ENCODE data around the gene RNF220.
"Not testable (repeated sequence)": the region's sequence is repeated elsewhere in the genome, so short reads cannot be mapped to it uniquely, and the experiment has no call there.

Gene RNF220

GRCh38 chr1:44497422-44498170, 92.5 kb downstream of the RNF220 start:
- peak in 1 of 3 experiments; percentile 22 for DNase-seq

DNA sequence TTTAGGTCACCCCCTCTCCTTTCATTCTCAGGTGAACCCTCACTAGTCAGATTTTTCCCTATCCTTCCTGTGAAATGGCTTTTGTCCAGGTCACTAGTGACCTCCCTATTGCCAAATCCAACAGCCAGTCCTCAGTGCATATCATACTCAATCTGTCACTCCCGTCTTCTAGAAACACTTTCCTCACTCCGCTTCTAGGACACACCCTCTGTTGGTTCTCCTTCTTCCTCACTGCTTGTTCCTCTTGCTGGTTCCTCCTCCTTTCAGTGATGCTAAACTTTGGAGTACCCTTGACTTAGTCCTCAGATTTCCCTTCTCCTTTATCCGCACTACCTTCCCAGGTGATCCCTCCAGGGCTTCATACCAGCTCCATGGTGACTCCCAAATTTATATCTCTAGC, 94.3 kb downstream of the RNF220 start:
- no peak for DNase-seq

- peak in 2 of 3 experiments; percentile 56 to 81 for DNase-seq
Observed at GRCh38 chr1:44500181-44501046, 95.4 kb downstream of the RNF220 start.

DNA sequence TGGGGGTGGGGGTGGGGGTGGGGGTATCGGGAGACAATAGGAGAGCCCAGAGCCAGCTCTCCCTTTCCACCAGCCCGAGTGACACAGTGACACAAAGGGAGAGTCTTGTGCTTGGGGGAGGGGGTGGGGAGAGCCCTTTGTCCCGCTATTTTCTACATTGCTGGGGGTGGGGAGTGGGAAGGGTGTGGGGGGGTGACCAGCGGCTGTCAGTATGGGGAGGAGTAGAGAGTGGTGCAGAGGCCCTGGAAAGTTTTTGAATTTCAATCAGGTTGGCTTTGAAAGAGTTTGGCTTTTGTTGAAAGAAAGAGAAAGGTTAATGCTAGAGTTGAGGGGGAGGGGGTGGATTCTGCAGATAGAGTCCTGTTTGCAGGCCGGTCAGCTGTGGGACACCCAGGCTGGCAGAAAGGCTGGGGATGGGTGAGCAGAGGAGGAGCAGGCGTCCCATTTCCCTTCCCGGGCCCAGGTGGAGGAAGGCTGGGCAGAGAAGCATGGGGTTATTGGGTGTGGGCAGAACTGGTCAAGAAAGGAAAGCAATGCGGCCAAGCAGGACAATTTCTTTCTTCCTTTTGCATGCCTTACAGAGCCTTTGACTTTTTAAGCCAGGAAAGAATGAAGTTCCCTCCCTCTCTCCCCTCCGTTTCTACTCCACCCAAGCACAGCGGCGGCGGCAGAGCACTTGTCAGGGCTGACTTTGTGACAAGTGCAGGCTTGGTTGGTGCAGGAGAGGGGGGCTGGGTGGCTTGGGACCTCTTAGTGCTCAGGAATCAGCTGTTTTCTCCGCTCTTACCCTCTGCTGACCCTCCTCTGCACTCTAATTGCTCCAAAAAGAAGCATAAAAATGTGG, 96.2 kb downstream of the RNF220 start:
- DNase-seq, result peak in 1 of 3 experiments; percentile 14

DNA sequence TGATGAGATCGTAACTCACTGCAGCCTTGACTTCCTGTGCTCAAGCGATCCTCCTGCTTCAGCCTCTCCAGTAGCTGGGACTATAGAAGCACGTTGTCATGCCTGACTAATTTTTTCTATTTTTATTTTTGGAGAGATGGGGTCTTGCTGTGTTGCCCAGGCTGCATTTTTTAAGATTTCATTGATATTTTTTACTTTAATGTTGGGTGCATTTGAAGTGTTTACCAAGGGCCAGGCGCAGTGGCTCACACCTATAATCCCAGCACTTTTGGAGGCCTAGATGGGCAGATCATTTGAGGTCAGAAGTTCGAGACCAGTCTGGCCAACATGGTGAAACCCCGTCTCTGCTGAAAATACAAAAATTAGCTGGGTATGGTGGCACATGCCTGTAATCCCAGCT, 97.8 kb downstream of the RNF220 start:
- not testable (repeated sequence) for DNase-seq

DNA sequence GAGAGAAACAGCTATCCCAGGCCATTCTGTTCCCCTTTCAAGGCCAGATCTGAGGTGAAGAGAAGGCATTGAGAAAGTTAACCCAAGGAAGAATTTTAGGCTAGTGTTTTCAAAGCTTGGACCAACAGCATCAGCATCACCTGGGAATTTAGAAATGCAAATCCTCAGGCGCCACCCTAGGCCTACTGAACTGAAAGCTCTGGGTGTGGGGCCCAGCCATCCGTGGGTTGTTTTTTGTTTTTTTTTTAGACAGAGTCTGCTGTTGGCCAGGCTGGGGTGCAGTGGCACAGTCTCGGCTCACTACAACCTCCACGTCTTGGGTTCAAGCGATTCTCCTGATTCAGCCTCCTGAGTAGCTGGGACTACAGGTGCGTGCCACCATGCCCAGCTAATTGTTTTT, 98.6 kb downstream of the RNF220 start:
- DNase-seq, result no peak

DNA sequence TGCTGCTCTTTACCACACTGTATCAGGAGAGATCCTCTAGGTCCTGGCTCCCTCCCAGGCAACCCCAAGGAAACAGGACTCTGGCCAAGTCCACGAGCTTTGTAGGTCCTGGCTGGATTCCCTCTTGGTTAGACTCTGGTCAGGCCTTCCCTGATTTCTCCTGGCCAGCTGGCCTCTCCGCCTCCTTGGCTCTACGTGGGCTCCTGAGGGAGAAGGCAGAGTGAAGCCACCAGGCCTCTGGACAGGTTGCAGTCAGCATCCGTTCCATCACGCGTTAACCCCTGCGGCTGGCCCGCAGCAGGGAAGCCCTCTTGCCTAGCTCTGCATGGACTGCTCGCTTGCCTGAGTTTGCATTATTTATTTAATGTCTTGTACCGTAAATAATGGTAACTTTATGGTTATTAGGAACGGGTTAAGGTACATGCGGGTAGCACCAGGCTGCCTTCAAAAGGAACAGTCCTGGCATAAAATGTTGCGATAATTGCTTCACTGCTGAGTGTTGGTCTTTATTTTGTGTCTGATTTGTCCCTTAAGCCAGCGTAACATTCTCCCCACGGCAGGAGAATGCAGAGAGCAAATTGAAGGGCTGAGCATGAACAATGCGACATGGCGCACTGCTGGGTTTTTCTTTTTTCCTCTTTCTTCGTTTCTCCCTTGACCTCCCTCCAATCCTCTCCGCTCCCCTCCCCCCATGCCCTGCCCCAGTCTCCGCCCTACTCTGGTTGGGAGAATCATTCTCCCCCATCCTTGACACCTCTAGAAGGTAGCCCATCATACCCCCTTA, 100.3 kb downstream of the RNF220 start:
- no peak for DNase-seq

DNA sequence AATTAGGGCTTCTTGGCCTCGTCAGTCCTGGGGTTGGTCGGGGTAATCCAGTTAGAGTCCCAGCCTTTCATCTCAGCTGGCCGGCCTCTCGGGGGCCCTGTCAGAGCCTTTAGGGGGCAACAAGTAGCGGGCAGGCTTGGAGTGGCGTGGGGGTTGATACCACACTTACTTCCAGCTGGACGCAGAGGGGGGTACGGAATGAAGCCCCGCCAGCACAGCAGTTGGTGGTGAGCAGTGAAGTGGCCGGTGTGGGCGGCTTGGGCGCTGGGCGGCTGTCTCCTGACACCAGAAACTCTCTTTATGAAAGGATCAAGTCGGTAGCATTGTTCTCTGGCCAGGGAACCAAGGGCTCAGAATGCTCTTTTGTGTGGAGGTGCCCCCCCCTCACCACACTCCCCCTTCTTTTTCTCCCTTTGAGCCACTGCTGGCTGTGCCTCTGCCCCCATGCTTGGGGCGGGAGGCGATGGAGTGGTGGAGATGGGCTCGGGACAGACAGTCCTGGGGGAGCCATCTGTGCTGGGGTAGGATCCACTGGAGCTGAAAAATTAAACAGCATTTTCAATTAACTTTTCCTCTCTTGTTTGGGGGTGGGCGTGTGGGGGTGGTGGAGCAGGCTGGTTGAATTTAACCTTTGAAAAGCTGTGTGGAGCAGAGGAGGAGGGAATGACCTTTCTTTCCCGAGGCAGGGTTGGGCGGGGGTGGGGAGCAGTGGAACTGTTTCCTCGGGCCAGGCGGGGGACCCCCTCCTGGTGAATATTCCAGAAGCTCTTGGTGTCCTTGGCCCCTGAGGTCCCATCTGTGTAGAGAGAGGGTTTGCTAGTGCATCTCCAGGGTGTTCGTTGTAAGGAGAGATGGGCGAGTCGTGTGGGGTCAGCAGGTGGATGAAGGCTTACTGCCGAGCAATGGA, 102.7 kb downstream of the RNF220 start:
- peak in 2 of 3 experiments; percentile 12 to 44 for DNase-seq

DNA sequence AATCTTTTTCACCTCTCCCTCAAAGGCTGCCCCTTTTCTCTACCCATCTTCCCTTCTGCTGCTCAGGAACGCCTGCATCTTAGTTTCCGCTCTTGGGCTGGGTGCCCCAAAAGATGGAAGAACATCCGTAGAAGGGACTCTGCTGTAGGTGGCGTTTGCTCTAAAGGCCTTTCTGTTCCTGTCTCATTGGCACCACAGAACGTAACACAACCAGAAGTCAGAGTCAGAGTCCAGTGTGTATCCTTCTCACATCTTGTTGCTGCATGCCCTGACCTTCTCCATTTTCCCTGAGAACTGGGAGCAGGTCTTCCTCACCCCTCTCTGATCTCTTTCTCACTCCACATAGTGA, 103.3 kb downstream of the RNF220 start:
- DNase-seq, result no peak

DNA sequence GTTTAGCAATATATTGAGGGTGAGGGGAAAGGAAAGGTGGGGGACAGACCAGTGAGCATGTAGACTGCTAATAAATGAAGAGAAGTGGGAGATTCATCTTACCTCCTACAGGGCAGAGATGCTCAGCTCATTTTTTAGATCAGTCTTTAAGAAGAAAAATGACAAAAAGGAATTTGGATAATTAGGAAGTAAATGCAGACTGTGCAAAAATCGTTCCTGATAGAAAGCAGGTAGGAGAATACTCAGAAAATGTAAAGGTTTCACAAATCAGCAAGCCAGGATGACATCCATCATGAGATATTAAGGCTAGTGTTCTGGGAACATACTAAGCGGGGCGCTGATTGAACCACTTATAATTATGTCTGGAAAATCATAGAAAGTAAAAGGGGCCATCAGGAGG, 106.3 kb downstream of the RNF220 start:
- peak in 1 of 3 experiments; percentile 35 for DNase-seq

DNA sequence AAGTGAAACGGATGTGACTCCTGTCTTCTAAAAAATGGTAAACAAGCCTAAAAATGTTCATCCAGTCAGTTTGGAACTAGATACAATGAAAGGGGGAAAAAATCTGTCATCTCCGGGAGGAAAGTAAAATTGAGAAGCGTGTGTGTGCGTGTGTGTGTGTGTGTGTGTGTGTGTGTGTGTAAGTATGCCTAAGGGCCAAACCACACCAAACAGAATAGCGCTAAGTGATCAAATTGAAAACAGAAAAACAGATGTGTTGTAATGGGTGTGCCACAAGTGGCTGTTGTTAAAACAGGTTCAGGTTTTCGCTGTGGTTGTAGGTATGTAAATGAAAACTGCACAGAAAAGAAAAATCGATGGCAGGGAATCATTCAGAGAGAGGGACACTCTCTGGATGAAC, 106.7 kb downstream of the RNF220 start:
- peak in 2 of 3 experiments; percentile 23 to 35 for DNase-seq

- DNase-seq, result peak in 1 of 3 experiments; percentile 20
Observed at GRCh38 chr1:44512313-44512885, 107.3 kb downstream of the RNF220 start.

DNA sequence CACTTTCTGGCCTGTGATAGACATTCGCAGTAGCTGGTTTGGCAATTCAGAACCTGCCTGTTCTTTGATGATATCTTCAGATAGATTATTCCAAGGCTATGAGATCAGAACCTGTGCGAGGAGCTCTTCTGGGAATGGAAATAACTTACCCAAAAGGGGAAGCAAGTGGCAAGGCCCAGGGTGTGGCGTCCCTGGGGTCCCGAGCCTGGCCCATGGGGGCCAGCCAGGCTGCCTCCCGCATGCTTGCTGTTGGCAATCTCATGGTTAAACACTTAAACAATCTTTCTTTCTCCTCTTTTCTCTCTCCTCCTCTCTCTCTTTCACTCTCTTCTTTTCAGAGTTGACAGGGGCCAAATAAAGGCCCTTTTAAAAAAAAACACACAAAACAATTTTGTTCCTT, 108.1 kb downstream of the RNF220 start:
- no peak for DNase-seq

DNA sequence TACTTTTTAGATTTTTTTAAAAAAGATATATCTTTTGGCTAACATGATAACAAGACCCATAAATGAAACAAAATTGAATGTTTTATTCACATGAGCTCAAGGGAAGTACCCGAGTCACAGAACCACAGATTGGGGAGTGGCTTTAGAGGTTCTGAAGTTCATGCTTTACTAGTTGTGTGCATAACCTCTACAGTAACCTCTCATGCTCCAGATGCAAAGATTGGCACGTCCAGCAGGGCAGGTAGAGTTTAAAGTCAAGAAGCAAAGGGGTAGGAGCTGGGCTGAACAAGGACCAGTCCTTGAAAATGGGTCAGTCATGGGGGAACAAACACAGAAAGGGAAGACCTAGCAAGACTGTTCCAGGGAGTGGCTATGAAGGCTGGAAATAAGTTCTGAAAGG, 109.6 kb downstream of the RNF220 start:
- no peak for DNase-seq

DNA sequence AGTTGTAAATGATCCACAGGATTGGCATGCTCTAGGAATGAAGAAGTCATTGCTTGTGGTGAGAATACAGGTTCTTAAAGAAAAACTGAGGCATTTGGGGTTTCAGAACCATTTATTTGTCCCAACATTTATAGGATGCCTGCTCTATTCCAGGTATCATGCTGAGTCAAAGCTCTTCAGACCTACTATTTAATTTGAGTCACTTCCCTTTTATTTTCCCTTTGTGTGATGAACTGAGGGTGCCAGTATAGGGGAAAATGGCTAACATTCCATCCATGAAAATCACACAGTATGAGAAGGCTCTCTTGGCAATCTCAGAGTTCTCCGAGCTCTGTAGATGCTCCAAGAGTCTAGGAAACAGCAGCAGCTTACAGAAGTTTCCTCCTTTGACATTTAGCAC, 110.4 kb downstream of the RNF220 start:
- no peak for DNase-seq

GRCh38 chr1:44519035-44519676, 114.1 kb downstream of the RNF220 start:
- no peak for DNase-seq

DNA sequence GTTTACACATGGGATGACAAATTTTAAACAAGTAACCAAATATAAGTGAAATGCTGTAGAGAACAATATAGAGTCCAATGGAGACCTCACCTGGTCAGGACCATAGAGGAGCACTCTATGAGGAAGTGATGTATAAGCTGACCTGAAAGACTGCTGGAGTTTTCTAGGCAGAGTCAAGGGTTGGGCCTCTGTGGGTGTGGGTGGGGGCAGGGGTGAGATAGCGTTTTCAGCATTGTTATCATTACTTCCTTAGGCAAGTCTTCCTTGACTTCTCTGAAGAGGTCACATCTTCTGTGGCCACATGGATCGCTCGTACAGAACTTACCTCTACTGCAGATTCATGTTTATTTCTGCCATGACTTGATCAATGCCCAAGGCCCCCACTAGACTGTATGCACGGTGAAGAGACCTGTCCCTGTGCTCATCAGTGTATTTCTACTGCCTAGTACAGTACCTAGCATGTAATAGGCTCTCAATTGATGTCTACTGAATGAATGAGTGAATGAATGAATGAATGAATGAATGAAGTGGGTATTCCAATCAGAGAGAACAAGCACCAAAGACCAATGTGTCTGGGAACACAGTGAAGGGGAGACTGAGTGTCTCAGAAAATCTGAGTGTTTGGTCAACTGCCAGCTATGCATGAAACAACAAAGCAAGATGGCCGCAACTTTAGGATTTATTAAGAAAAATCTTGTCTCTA, 116.5 kb downstream of the RNF220 start:
- no peak for DNase-seq

DNA sequence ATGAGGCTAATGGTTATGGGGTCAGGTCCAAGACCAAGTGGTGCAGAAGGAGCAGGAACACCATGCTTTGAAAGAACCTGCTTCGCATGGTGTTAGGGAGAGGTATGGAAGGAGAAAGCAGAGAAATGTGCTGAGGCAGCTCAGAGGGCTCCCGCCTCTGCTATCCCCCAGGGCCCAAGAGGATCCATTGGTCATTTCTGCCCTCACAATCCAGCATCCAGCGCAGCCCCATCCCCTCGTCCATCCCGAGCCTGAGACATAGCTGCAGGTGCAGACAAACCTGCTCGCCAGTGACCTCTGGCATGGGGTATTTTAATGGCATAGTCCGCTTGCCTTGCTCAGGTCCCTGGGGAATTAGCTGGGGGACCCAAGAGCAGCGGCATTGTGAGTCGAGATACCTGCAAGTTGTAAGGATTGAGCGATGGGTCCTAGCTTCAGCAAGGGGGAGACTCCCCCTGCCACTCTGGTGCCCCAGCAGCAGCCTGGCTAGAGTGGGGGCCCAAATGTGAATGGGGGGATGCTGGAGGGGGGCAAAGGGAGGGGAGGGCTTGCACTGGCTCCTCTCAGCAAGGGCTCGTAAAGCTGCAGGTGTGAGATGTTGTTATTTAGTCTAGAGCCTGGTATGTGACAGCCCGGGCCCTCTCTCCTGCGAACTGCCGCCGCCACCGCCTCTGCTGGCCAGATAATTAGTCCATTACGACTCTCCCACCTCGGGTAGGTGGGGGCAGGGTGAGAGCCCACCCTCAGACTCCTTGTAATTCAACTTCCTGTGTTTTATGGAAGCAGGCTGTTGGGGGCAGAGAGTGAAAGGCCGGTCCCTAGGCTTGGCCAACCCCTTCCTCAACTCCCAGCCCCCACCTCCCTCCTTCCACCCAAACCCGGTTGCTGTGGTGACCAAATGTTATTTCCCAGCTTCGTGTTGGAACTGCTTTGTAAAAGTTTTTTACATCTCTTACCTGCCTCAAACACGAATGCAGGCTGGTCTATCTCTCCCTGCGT, 118.8 kb downstream of the RNF220 start:
- DNase-seq, result peak in 2 of 3 experiments; percentile 49 to 74

Data from NCI-H1417 (cell line).